GM10847 (cell line): Measurements from ENCODE around the gene PDE8A.

Experiments
- POLR2A ChIP-seq: IDR thresholded peaks from 2 replicates; pipeline ENCODE4 v1.6.1; 2011; ENCODE audit not compliant: insufficient read length; ENCODE audit errors: extremely low read depth

Gene PDE8A

GRCh38 chr15:84951736-84952135 is 29.9 kb upstream of the PDE8A start:
- TF ChIP-seq POLR2A = no peak

GRCh38 chr15:84953136-84953535 is 28.5 kb upstream of the PDE8A start:
- TF ChIP-seq POLR2A = no peak

- TF ChIP-seq POLR2A = no peak
These were observed 27.9 kb upstream of the PDE8A start for GRCh38 chr15:84953726-84954125.

- TF ChIP-seq POLR2A = no peak
These were observed 26.4 kb upstream of the PDE8A start for GRCh38 chr15:84955089-84955848.

GRCh38 chr15:84956199-84956598 is 25.5 kb upstream of the PDE8A start:
- no peak for TF ChIP-seq POLR2A

- TF ChIP-seq POLR2A = no peak
These were observed 21.1 kb upstream of the PDE8A start for GRCh38 chr15:84960391-84961113.

- TF ChIP-seq POLR2A = no peak
These were observed 20.6 kb upstream of the PDE8A start for GRCh38 chr15:84961114-84961452.

GRCh38 chr15:84961707-84962106 is 19.9 kb upstream of the PDE8A start:
- TF ChIP-seq POLR2A = no peak

GRCh38 chr15:84962955-84963354 is 18.7 kb upstream of the PDE8A start:
- TF ChIP-seq POLR2A = no peak

GRCh38 chr15:84967380-84967779 is 14.3 kb upstream of the PDE8A start:
- TF ChIP-seq POLR2A = no peak

GRCh38 chr15:84968301-84968700 is 13.4 kb upstream of the PDE8A start:
- TF ChIP-seq POLR2A = no peak

- TF ChIP-seq POLR2A = no peak
These were observed 12.4 kb upstream of the PDE8A start for GRCh38 chr15:84969257-84969656.

GRCh38 chr15:84970843-84971242 is 10.8 kb upstream of the PDE8A start:
- TF ChIP-seq POLR2A = no peak

GRCh38 chr15:84973492-84974460 is 7.9 kb upstream of the PDE8A start:
- no peak for TF ChIP-seq POLR2A

- TF ChIP-seq POLR2A = no peak
These were observed 5.7 kb upstream of the PDE8A start for GRCh38 chr15:84975871-84976351.
